ENCODE measurements around the gene FLRT1.

The FLRT1 gene

GRCh38 chr11:64035576-64035975 is at the start of gene FLRT1:
Gene FLRT1, plus strand, starts transcription at chr11:64035931. Its CDS starts 80,337 bp downstream, at chr11:64116268.
- no peak for DNase-seq

GRCh38 chr11:63986156-63986931 is 49.4 kb upstream of the FLRT1 start, which contains the start of gene OTUB1:
Gene OTUB1, plus strand, starts transcription at chr11:63986438. Its CDS starts 19 bp downstream, at chr11:63986457.
- peak; percentile 85 for DNase-seq

DNA sequence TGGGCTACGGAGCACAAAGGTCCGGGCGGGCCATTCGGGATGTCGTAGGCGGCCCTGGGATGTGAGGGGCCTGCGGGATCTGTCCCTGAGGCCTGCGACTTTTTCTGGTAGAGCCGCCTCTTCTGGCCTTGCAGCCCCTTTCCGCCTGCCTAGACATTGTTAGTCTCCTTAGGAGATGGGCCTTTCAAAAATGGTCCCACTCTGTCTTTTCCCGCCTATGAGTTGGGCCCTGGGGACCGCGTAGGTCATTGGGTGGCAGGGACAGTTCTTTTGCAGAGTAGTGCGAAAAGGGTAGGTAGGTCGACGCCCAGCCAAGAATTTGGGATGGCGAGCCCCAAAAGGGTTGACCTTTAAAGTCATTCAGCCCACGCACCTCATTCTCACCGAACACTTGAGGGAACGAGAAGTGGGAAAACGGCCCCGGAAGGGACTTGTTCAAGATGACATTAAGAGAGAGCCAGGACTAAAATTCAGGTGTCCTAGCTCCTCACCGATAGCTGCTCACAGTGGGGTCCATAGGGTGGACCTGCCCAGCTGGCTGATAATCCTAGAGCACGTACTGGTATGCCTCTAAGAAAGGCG is 48.7 kb upstream of the FLRT1 start:
- DNase-seq: no peak

GRCh38 chr11:63991558-63991957 is 44.2 kb upstream of the FLRT1 start:
- DNase-seq: no peak

- DNase-seq: no peak
Measured at GRCh38 chr11:63993100-63993499, 42.6 kb upstream of the FLRT1 start.

- no peak for DNase-seq
Measured at GRCh38 chr11:63993993-63994392, 41.7 kb upstream of the FLRT1 start.

- DNase-seq: no peak
Measured at GRCh38 chr11:63996512-63996911, 39.2 kb upstream of the FLRT1 start.

- no peak for DNase-seq
Measured at GRCh38 chr11:63997104-63997700, 38.5 kb upstream of the FLRT1 start.

- no peak for DNase-seq
Measured at GRCh38 chr11:63997801-63998337, 37.9 kb upstream of the FLRT1 start.

- DNase-seq: no peak
Measured at GRCh38 chr11:63998558-63999348, 37.0 kb upstream of the FLRT1 start.

DNA sequence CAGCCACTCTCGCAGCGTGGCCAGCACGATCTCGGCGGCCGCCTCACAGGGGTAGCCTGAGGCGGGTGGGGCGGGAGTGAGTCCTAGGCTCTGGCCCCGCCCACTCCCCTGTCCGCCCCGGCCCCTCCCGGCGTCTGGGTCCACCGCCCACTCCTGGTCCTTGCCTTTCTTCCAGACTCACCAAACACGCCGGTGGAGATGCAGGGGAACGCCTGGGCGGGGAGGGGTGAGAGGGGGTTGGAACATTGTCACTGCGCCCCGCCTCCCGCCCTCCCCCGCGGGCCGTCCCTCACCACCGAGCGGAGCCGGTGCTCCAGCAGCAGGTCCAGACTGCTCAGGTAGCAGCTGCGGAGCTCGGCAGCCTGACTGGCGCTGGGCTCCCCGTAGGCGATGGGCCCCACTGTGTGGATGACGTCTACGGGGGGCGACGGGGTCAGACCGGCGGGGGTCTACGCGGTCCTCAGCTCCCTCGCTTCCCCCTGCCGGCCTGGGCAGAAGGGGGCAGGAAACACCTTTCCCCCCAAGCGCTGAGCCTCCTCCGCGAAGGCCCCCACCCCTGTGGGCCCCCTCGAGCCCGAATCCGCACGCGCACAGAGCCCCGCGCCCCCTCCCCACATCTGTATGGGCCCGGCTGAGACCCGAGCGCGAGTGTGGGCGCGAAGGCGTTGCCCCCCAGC is 36.2 kb upstream of the FLRT1 start:
- DNase-seq: peak; percentile 73

- no peak for DNase-seq
Measured at GRCh38 chr11:64000026-64000739, 35.5 kb upstream of the FLRT1 start.

GRCh38 chr11:64000740-64001483 is 34.8 kb upstream of the FLRT1 start:
- no peak for DNase-seq

GRCh38 chr11:64001484-64002420 is 34.0 kb upstream of the FLRT1 start:
- no peak for DNase-seq

DNA sequence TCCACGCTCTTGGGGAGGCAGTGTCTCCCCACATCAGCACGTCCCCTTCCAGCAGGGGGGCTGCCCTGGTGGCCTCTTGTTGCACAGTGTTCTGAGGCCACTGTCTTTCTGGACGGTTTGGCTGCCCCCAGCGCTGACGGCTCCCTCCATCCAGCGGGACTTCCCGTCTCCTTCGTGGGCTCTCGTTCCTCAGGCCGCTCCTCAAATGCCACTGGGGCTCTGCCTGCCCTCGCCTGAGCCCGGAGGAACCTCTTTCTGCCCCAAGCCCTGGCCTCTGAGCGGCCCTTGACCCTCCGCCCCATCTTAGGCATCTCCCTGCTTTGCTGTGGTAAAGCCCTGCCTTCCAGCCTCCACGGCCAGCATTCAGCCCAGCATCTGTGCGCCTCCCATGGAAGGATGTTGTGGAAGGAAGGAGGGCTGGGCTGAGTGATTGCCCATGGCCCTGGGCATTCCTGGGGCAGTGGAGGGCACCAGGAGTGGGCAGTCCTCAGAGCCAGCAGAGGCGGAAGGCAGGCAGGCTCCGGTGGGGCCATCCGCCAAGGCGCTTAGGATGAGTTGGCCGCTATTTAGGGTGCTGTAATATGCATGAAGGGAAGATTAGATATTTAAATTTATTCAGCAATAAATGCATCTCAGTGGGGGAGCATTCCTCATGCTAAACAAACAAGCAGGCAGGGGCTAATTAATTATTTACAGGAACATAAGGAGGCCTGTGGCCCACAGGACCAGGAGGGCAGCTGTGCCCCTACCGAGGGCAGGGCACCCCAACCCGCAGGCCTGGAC is 31.7 kb upstream of the FLRT1 start:
- DNase-seq: no peak

- no peak for DNase-seq
Measured at GRCh38 chr11:64004590-64004984, 31.1 kb upstream of the FLRT1 start.

DNA sequence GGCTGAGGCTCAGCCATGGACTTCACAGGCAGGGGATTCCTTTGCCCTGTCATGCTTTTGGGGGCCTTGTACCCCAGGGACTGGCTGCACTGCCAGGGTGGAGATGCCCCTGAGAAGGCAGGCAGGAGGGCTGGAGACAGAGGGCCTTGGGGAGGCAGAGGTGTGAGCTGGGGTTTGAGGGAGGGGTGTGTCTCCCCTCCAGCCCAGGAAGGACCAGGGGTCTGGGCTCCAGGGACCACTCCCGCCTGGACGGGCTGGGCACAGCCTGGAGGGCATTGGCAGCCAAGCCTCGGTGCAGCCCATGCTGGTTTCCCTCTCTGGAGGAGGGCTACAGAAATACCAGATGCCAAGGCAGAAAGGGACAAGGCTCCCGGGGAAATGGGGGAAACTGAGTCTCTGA is 30.0 kb upstream of the FLRT1 start:
- DNase-seq: no peak

- DNase-seq: no peak
Measured at GRCh38 chr11:64006398-64006797, 29.3 kb upstream of the FLRT1 start.

DNA sequence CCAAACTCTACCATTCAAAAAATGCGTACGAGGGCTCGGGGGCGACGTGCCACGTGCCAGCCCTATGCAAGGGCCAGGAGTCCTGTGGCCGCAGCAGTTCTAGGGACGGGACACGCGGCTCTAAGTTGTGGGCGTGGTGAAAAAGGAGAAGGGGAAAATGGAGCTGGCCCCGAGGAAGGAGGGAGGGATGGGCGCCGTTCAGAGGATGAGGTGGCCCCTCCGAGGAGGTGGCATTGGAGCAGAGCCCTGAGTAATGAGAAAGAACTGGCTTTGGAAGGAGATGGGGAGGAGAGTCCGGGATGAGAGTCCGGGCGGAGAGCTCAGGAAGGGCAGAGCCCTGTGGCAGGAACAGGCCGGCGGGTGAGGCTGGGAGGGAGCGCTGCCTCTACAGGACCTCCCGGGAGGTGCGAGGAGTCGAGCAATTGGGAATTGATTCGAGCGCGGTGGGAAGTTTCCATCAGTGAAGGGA is 28.5 kb upstream of the FLRT1 start:
- no peak for DNase-seq
